Measurements from ENCODE around the gene PITPNM1. TPM values are rescaled to one million over a fixed set of nuclear protein-coding genes. Genes with fewer than 3 reads are reported as not detected.

The PITPNM1 gene
- total RNA-seq, 2 experiments from 2014 or later: 94.5 to 100 TPM

DNA sequence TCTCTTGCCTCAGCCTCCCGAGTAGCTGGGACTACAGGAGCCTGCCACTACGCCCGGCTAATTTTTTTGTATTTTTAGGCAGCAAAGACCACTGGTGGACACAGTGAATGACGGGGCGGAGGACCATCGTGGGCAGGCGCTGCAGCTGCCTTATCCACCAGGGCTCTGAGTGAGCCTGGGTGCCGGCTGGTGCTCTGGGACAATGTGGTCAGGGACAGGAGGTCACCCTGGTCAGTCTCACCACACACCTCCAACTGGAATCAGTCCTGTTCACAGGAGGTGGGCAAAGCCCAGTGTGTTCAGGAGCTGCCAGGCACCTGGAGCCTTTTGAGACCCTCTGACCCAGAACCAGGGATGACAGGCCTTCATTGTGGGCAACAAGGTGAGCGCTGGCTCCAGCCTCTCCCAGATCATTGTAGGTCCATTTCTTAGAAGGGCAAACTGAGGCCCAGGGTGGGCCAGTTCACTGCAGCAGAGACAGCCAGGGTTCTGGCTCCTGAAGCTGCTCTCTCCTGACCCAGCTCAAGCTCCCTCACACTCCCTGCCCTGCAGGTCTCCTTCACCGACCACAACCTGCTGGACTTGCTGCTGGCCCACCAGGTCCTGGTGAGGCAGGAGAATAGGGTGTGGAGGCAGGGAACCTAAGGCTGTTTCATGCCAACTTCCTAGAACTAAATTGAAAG lies 33.8 kb upstream of the PITPNM1 start:
- POLR2A ChIA-PET: no interaction called here
- Mint-ChIP-seq H3K27me3 (no peaks in the 10 kb centered on the region), H3K36me3 (ENCODE audit: low read depth) (peaks cover 1% of the 10 kb centered on the region)

DNA sequence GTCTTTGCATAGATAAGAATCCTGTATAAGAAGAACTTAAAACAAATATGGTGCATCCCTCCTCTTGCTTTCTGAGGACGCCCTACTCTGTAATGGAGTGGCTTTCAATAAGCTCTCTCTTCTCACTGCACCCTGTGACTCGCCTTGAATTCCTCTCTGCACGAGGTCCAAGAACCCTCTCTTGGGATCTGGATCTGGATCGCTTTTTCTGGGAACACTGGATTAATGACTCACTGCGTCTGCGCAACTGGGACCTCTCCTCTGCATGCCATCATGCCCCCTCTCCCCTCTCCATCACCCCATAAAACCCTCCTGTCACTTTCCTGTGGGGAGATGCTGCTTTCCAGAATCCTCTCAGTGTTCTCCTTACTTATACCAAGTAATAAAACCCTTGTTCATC lies 33.1 kb upstream of the PITPNM1 start:
- H3K4me1 Mint-ChIP-seq: no peaks in the 10 kb centered on the region
- no peak overlapping the region for H3K4me3 Mint-ChIP-seq
- ChIA-PET CTCF (interaction anchor here (0.7 kb wide), 1 partner anchor 1180 kb away, joined by 4 read pairs; no protein-coding TSS in a partner anchor), POLR2A (no interaction called here)
- peaks cover 5% of the 10 kb centered on the region for H3K9me3 Mint-ChIP-seq (ENCODE audit: low read depth)
- ATAC-seq: no peak
- H3K27ac Mint-ChIP-seq: no peak overlapping the region
- no peak for DNase-seq
- H3K36me3 Mint-ChIP-seq (ENCODE audit: low read depth): peaks cover 4% of the 10 kb centered on the region
- intact Hi-C loops (cut with DNase I, micrococcal nuclease): no loop called here
- peaks cover 2% of the 10 kb centered on the region for H3K27me3 Mint-ChIP-seq

More for the DNA sequence above, 33.8 kb upstream of the PITPNM1 start:
- no peaks in the 10 kb centered on the region for H3K4me1 Mint-ChIP-seq
- DNase-seq (no peak), ATAC-seq (no peak)
- no peak overlapping the region for H3K4me3 Mint-ChIP-seq
- no peak overlapping the region for H3K27ac Mint-ChIP-seq
- CTCF ChIA-PET: interaction anchor here (0.7 kb wide), 1 partner anchor 1180 kb away, joined by 4 read pairs; no protein-coding TSS in a partner anchor
- peaks cover 1% of the 10 kb centered on the region for H3K9me3 Mint-ChIP-seq (ENCODE audit: low read depth)
- intact Hi-C loops (cut with DNase I, micrococcal nuclease): no loop called here

DNA sequence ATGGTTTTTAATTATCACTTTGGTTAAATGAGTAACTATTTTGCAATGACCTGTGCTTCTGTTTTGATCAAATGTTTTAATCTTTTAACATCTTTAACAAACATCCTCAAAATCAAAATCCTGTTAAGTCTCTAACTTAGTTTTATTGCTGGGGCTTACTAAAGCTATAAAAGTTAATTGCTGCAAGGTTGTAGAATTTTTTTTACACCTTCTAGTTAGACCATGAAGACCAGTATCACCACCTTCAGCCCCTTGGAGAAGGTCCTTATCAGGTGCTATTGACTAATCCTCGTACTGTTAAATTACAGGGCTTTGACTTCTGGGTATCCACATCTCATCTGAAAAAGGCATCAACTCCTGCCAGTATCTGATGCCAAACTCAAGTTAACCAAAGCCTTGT lies 30.4 kb upstream of the PITPNM1 start:
- Mint-ChIP-seq H3K36me3 (ENCODE audit: low read depth) (peaks cover 4% of the 10 kb centered on the region), H3K4me3 (no peak overlapping the region), H3K4me1 (no peaks in the 10 kb centered on the region), H3K27ac (no peak overlapping the region), H3K27me3 (peaks cover 2% of the 10 kb centered on the region), H3K9me3 (ENCODE audit: low read depth) (peaks cover 5% of the 10 kb centered on the region)
- ATAC-seq: no peak
- no peak for DNase-seq
- intact Hi-C loops (cut with DNase I, micrococcal nuclease): no loop called here
- ChIA-PET CTCF (no interaction called here), POLR2A (no interaction called here)

DNA sequence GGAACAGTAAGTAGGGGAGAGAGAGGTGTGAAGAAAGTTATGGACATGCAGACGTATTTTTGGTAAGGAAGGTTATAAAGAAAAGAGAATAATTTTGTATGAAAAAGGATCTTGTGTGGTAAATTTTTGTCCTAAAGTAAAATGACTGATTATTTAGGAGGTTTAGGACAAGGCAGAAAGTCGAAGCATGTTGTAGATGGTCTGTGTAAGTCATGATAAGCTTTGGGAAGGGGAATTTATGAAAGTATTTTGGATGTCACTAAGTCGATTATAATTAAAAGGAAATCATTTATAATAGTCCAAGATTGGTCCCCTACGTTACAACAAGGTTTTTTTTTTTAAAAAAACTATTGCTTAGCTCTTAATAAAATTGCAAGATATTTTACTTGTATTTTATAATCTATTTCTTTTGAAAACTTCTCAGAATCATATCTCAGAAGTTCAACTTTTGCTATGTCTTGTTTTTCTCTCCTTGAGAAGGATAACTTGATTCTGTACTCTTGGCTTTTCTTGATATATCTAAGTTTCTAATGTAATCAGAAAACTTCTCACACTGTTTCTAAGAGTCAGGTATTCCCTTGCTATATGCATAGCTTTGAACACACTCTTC lies 29.0 kb upstream of the PITPNM1 start:
- Mint-ChIP-seq H3K36me3 (ENCODE audit: low read depth) (peaks cover 4% of the 10 kb centered on the region), H3K27ac (no peak overlapping the region), H3K4me1 (no peaks in the 10 kb centered on the region), H3K27me3 (peaks cover 5% of the 10 kb centered on the region), H3K4me3 (no peak overlapping the region), H3K9me3 (ENCODE audit: low read depth) (peaks cover 5% of the 10 kb centered on the region)
- intact Hi-C loops (cut with DNase I, micrococcal nuclease): no loop called here
- CTCF ChIA-PET: interaction anchor here (0.6 to 1.5 kb wide), 5 partner anchors 12 to 188 kb away, joined by 3 to 4 read pairs (median 4); no protein-coding TSS in a partner anchor
- no peak for ATAC-seq
- POLR2A ChIA-PET: interaction anchor here (0.8 kb wide), 1 partner anchor 11 kb away, joined by 5 read pairs; no protein-coding TSS in a partner anchor
- no peak for DNase-seq

DNA sequence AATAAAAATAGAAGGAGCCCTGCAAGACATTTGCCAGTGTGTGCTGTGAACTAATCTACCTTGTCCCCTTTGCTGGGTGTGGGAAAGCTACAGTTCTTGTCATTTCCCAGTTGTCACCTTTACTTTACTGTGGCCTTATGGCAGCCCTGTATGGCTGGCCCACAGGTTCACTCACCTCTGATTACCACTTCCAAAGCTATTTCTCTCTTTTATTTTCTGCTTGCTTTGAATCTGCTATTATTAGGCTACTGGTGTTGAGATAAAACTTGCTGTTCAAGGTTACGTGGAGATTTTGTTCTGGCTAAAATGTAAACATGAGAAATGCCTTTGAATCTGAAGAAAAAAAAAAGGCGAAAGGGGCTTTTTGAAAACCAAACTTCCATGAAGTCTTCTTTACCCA lies 27.7 kb upstream of the PITPNM1 start:
- ChIA-PET CTCF (no interaction called here), POLR2A (no interaction called here)
- Mint-ChIP-seq H3K27ac (no peak overlapping the region), H3K27me3 (peaks cover 5% of the 10 kb centered on the region), H3K9me3 (ENCODE audit: low read depth) (peaks cover 5% of the 10 kb centered on the region), H3K4me1 (no peaks in the 10 kb centered on the region), H3K4me3 (no peak overlapping the region), H3K36me3 (ENCODE audit: low read depth) (peaks cover 4% of the 10 kb centered on the region)
- DNase-seq (no peak), ATAC-seq (no peak)
- intact Hi-C loops (cut with DNase I, micrococcal nuclease): no loop called here

DNA sequence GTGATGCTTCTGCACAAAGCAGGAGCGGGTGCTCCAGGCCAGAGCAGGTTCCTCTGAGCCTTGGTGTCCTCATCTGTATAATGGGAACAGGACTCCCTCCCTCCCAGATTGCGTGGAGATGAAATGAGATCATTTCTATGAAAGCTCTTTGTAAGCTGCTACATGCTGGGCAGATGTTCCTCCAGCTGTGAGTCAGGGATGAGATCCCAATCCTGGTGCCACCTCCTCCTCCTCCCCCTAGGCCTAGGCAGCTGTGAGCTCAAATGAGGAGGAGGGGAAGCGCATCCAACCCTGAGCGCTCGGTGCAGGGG lies 25.1 kb upstream of the PITPNM1 start:
- no peak for DNase-seq
- no peak overlapping the region for H3K4me3 Mint-ChIP-seq
- H3K36me3 Mint-ChIP-seq (ENCODE audit: low read depth): peaks cover 4% of the 10 kb centered on the region
- H3K4me1 Mint-ChIP-seq: no peaks in the 10 kb centered on the region
- H3K27me3 Mint-ChIP-seq: peaks cover 11% of the 10 kb centered on the region
- ATAC-seq: no peak
- intact Hi-C loops (cut with DNase I, micrococcal nuclease): no loop called here
- POLR2A ChIA-PET: no interaction called here
- no peak overlapping the region for H3K27ac Mint-ChIP-seq
- CTCF ChIA-PET: no interaction called here
- peaks cover 5% of the 10 kb centered on the region for H3K9me3 Mint-ChIP-seq (ENCODE audit: low read depth)

DNA sequence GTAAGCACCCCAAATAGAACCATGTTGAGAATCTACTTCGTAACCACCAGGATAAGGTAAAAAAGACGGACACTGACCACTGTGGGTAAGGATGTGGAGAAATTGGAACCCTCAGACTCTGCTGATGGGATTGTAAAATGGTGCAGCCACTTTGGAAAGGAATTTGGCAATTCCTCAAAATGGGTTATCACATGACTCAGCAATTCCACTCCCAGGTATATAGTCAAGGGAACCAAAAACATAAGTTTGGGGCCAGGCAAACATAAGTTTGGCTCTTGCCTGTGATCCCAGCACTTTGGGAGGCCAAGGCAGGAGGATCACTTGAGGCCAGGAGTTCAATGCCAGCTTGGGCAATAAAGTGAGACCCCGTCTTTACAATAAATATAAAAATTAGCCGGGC lies 23.2 kb upstream of the PITPNM1 start:
- no peak for ATAC-seq
- no peaks in the 10 kb centered on the region for H3K9me3 Mint-ChIP-seq (ENCODE audit: low read depth)
- CTCF ChIA-PET: interaction anchor here (0.7 to 0.9 kb wide), 2 partner anchors 534 to 561 kb away, joined by 3 read pairs; no protein-coding TSS in a partner anchor
- H3K27ac Mint-ChIP-seq: no peak overlapping the region
- no peak overlapping the region for H3K4me3 Mint-ChIP-seq
- no peak for DNase-seq
- intact Hi-C loops (cut with DNase I, micrococcal nuclease): no loop called here
- H3K4me1 Mint-ChIP-seq: no peaks in the 10 kb centered on the region
- H3K36me3 Mint-ChIP-seq (ENCODE audit: low read depth): no peaks in the 10 kb centered on the region
- H3K27me3 Mint-ChIP-seq: peaks cover 8% of the 10 kb centered on the region
- POLR2A ChIA-PET: interaction anchor here (0.6 kb wide), 1 partner anchor 115 kb away, joined by 3 read pairs; no protein-coding TSS in a partner anchor

DNA sequence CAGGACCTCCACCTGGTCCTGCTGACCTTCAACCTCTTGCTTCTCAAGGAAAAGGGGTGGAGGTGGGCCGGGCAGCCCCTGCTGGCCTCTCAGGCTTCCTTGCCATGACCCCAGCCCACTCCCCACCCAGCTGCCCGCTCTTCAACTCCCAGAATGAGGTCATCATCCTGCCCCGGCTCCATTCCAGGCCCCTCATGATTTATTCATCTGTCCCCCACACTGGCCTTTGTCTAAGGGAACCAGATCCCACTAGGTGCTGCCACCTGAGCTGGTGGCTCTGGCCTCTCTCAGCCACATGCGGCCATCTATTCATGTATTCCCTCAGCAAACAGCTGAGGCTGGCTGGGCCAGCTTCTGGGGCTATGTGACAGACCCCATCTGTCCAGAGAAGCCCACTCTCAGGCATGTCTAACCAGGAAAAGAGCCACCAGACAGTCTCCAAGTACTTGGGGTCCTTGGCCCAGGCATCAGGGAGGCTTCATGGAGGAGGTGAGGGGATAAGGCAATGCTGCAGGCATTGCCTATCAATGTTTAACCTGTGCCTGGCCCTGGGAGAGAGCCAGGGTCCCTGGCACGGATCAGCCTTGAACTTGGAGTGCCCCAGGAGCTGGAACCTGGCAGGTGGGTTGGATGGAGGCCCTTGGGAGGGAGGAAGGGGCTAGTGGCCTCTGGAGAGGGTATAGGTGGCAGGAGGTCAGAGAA lies 20.3 kb upstream of the PITPNM1 start:
- no peak overlapping the region for H3K27ac Mint-ChIP-seq
- no peaks in the 10 kb centered on the region for H3K36me3 Mint-ChIP-seq (ENCODE audit: low read depth)
- H3K4me1 Mint-ChIP-seq: no peaks in the 10 kb centered on the region
- intact Hi-C loops (cut with DNase I, micrococcal nuclease): no loop called here
- POLR2A ChIA-PET: no interaction called here
- H3K9me3 Mint-ChIP-seq (ENCODE audit: low read depth): no peaks in the 10 kb centered on the region
- no peak for ATAC-seq
- no peak for DNase-seq
- CTCF ChIA-PET: no interaction called here
- H3K4me3 Mint-ChIP-seq: no peak overlapping the region
- peaks cover 8% of the 10 kb centered on the region for H3K27me3 Mint-ChIP-seq

DNA sequence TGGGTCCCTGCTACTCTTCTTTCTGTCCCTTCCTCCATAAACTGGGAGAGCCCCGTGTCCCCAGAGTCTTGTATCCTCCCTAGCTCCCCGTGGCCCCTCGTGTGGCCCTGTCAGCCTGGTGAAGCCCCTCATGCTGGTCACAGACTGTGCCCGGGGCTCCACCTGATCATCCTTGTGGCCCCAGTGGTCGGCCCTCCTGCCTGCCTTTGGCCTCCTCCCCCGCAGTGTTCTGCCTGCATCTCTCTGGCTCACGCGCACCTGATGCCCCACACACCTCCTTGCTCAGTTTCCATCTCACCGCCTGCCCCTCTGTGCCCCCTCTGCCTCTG lies 19.3 kb upstream of the PITPNM1 start:
- Mint-ChIP-seq H3K27me3 (peaks cover 8% of the 10 kb centered on the region), H3K36me3 (ENCODE audit: low read depth) (no peaks in the 10 kb centered on the region), H3K27ac (no peak overlapping the region), H3K4me3 (no peak overlapping the region), H3K4me1 (no peaks in the 10 kb centered on the region), H3K9me3 (ENCODE audit: low read depth) (no peaks in the 10 kb centered on the region)
- ATAC-seq (no peak), DNase-seq (no peak)
- ChIA-PET POLR2A (no interaction called here), CTCF (no interaction called here)
- intact Hi-C loops (cut with DNase I, micrococcal nuclease): no loop called here

DNA sequence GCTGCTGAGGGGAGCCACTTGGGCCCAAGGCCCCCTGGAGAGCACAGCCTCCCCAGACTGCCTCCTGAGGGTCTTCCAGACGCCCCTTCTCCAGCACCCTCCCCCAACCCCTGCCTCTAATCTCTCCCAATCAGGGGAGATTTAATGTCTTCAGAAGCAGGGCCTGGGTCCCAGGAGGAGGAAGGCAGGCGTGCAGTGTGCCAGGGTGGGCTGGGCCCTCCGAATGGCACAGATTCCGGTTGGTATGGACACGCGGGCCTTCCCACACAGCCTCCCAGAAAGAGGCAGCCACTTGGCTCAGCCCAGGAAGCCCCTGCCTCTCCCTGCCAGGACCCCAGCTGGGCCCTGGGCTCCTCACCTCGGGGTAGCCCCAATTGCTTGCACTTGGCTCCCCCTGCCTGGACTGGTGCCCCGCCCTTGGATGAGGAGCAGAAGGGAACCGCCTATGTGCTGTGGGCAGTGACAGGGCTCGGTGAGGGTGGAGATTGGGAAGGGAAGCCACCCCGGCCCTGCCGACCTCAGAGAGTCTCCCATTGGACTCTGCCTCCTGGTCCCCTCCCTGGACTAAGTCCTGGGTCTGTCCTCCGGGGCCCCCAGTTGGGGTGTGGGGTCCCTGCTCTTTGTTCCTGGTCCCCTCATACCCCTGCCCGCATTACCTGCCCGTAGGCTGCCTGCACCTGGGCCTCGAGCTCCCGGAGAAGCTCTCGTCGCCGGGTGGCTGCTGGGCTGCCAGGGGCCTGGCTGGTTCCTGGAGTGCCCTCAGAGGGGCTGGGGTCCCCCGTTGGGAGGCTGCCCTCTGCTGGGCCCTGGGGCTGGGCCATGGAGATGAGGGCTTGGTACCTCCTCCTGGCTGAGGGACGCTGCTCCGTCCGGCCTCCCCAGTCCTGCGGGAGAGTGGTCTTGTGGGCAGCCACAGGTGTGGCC lies 18.7 kb upstream of the PITPNM1 start:
- Mint-ChIP-seq H3K27ac (no peak overlapping the region), H3K27me3 (peaks cover 5% of the 10 kb centered on the region), H3K9me3 (ENCODE audit: low read depth) (no peaks in the 10 kb centered on the region), H3K4me3 (no peak overlapping the region), H3K36me3 (ENCODE audit: low read depth) (no peaks in the 10 kb centered on the region), H3K4me1 (no peaks in the 10 kb centered on the region)
- DNase-seq: no peak
- ChIA-PET POLR2A (no interaction called here), CTCF (interaction anchor here (0.6 kb wide), 1 partner anchor 25 kb away, joined by 3 read pairs; no protein-coding TSS in a partner anchor)
- no peak for ATAC-seq
- intact Hi-C loops (cut with DNase I, micrococcal nuclease): no loop called here

DNA sequence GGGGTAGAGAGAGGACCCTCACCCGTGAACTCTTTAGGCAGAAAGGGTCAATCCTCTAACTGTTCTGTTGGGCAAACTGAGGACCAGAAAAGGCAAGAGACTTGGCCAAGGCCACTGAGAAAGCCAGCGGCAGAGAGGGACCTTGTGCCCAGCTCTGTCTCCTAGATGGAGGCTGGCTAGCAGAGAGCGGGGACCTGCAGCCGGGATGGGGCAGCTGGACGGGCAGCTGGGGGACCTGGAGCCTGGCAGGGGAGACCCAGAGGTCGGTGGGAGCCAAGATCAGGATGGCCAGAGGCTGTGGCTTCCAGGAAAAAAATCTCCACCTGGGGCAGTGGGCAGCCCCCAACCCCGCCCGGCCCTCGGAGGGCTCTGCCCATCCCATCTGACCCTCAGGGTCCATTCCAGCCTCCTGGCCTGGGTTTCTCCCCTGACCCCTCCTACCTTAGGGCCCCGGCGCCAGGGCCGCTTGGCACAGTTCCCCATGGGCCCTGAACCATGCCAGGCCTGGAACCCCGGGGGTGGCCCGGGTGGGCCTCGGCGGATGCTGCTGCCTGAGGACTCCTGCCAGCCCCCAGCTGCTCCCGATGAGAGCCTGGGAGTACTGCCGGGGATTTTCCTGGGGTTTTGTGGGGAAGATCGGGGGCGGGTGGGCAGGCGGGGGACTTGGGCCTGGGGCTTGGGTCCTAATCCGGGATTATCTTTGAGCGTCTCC lies 17.8 kb upstream of the PITPNM1 start, which contains the start of gene CABP2:
TSS of gene CABP2 (minus strand) at position 603 of the 712 bp plus-strand sequence. CDS start at position 483, 120 bp downstream.
- ATAC-seq (no peak), DNase-seq (no peak)
- Mint-ChIP-seq H3K9me3 (ENCODE audit: low read depth) (no peaks in the 10 kb centered on the region), H3K27ac (no peak within 1 kb of the TSS), H3K36me3 (ENCODE audit: low read depth) (no peaks in the 10 kb centered on the region), H3K4me1 (no peaks in the 10 kb centered on the region), H3K27me3 (peaks cover 5% of the 10 kb centered on the region), H3K4me3 (no peak within 1 kb of the TSS)
- intact Hi-C loops (cut with DNase I, micrococcal nuclease): no loop called here
- ChIA-PET POLR2A (no interaction called here), CTCF (interaction anchor here (0.7 kb wide), 1 partner anchor 38 kb away, joined by 3 read pairs; no protein-coding TSS in a partner anchor)

All from activated CD4-positive, alpha-beta T cell treated with anti-CD3 and anti-CD28 coated beads for 36 hours (primary cell).